ENCODE results near the gene EPAS1.
A peak's percentile ranks its signal among the peaks of the same experiment; 100 is the strongest.

Gene EPAS1

DNA sequence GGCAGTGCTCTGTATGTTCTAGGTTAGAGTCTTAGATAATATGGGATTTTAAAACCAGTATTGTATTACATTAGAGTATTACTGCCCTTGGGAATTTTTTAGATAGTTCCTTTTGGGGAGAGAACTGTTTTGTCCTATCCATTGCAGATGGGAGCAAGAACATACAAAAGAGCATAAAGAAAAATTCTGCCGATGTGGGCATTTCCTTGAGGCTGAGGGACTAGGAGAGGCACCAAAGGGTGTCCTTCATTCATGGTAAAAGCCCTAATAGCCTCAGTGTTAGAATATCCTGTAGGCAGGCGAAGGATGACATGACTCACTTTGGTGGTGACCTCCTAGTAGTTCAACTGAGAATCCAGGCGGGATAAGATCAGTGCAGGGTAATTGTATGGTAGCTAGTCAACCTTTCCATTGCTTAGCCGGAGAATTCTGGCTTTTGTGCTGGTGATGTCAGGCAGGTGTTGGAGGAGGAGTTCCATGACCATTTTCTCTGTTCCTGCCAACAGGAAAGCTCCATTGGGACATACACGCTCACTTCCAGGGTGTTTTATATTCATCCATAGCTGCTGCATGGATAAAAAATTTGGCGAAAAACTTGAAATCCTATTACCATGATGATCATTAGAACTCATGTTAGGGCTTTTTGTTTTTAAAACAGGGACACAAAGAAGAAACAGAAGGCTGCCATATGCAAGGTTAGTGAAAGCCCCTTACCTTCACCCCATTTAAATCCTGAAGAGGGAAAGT lies 28.1 kb downstream of the EPAS1 start:
- peak; percentile 54 for DNase-seq

DNA sequence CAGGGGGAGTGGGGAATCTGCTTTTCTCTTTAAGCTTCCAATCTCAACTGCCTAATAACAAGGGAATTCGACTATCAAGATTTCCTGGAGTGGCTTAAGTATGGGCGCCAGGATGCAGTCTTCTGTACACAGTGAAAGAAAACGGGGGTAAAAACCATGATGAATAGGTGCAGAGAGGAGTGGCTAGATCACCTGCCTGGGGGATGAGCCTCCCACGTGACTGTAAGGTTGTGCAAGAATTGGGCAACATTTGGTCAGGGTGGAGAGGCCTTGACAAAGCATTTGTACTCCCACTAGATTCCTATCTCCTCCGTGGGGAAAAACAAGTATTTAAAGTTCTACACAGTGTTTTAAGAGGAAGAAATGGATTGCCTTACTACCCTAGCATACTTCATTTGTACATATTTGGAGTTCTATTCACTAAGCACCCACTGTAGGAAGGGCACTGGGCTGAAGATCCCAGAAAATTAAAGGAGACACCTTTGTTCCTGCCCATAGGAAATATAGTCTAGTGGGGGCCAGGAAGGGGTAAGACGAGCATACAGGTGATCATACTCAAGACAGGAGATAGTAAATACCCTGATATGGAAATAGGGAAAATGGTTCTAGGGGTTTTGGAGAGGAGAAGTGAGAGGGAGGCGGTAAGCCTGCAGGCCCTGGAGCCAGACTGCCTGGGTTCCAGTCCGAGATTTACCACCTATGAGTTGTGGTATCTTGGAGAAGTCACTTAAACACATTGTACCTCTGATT lies 29.2 kb downstream of the EPAS1 start:
- DNase-seq = no peak

DNA sequence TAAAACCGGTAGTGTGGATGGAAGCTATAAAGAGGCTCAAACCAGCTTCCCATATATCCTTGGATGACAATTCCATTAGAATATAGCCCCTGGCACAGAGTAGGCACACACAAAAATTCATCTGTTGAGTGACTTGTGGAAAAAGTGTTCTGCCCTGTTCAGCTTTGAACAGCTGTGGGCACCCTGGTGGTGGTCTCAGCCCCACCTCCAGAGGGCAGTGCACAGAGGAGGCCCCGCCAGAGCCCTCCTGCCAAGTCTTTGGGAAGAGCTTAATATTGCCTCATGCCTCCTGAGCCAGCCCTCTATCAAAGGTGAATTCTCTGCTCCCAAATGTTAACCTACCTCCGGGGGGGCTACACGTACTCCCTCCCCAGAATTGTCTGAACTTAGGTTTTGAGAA lies 30.4 kb downstream of the EPAS1 start:
- no peak for DNase-seq

DNA sequence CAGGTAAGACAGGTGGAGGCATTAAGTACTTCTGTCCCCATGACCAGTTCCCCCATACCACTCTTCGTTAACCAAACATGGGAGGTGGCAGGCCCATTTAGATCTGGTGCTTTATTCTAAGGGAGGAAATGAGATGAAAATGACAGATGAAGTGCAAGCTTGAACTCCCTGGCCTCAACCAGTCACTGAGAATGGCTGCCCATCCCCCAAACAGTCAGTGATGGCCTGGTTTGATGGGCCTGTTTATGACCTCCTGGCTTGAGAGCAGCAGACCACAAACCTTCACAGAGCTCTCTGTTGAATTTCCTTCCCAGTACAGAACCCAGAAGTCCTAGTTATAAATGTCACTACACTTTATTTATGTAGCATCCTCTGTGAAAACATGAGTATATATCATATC lies 31.1 kb downstream of the EPAS1 start:
- DNase-seq = no peak

DNA sequence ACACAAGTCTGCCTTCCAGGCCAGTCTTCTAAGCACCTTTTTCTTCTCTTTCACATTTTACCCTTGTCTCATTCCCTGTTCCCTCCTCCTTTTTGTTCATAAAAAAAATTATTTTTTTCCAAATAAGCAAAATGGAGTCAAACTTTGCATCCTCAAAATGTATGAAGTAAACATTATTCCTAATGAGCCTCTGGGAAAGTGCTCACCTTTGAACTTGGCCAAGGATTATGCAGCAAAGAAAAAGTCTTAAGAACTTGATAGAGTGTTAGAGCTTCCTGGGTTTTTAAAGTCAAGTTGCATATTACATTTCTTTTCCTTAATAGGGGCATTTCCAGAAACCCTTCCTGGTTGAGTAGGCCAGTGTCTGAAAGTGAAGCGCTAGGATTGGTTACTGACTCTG lies 31.6 kb downstream of the EPAS1 start:
- no peak for DNase-seq

DNA sequence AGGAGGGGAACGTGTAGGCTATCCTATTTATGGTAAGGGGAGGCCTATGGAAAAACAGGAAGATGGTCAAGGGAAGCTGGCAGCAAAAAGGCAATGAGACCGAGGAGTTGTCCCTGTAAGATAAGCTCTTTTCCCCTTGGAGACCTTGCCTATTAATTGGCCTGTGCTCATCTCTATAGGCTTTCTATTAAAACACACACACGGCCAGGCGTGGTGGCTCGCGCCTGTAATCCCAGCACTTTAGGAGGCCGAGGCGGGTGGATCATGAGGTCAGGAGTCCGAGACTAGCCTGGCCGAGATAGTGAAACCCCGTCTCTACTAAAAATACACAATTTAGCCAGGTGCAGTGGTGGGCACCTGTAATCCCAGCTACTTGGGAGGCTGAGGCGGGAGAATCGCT lies 32.1 kb downstream of the EPAS1 start:
- DNase-seq = no peak

DNA sequence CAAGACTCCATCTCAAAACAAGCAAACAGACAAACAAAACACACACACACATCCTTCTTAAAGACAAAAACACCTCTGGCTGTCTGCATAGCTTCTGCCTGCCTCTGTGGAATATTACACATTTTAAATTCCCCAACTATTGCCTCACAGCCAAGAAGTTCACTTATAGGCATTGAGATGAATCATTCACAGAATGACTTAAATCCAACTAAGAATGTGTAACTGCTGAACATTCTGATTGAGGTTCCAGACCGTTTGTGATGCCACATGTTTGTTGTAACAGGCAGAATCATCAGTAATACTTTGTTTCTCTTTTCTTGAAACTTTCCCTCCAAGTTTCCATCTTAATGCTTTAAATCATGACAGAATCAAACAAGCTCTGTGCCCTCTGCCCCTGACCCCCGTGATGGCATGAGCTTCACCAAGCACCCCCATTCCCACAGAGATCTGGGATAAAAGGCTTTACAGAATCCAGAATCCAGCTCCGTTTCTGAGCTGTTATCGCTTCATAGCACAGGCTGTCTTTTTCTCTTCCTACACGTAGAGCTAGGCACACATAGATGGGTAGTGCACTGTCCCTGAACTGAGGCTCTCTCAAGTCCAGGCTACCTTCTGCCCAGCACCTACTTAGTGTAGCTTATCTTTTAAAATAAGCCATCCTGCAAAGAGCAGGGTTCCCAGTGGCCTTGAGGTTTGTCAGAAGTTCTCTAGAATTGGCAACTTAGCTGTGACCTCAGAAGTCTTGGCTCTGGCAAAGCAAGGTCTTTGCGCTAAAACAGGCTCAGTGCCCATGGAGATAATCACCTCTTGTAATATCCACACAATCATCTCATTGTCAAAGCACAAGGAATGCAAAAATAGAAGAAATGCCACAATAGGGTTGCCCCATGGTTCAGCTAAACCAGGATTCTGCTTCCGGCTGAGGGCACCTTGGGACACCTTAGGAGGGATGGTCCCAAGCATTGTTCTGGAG lies 32.9 kb downstream of the EPAS1 start:
- DNase-seq = peak; percentile 96

DNA sequence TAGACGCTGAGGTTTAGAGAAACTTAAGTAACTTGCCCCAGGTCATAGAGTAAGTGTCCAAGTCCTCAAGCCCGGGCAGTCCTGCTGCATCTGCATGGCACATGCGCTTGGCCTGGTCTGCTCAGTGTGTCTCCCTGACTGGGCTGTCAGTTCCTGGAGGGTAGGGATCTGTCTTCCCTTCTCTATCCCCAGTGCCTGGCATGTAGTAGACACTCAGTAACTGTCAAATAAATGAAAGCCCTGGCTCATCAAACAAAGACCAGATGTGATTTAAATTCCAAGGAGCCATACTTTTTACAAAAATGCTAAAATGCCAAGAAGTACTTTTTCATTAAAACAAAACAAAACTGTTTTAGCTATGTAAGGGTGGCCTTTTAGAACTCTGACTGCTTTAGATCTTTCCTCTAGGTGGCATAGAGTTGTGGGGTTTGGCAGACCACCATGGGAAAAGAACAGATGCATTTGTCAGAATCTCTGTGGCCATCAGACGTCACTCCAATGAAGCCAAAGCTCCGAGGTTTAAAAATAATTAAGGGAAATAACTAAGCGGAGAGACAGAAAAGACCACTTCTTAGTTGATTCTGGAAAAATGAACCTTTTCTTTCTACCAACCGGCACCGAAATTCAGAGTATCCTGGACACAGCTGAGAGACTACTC lies 34.0 kb downstream of the EPAS1 start:
- peak; percentile 39 for DNase-seq

DNA sequence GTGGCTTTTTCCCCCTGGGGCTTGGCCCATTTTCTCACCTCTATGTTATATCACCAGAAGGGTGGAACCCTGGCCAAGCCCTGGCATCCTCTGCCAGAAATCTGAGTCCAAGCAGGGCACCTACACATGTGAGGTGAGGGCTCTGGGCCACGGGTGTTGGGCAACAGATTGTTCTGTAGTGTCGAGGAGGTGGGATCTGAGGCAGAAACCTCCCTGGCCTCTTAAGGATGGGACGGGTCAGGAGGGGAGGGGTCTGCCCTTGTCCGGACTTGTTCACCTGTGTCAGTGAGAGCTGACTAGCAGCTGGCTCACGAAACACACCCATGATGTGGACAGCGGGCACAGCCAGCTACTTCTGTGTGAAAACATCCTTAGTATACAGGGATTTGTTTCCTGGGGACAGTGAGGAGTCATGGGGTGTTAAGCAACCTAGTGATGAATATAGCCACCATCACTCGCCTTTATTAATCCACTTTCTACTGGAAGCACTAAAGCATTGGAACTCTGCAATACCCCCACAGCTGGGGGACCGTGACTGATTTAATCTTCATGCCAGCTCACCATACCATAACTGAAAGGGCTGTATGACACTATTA lies 35.6 kb downstream of the EPAS1 start:
- no peak for DNase-seq

DNA sequence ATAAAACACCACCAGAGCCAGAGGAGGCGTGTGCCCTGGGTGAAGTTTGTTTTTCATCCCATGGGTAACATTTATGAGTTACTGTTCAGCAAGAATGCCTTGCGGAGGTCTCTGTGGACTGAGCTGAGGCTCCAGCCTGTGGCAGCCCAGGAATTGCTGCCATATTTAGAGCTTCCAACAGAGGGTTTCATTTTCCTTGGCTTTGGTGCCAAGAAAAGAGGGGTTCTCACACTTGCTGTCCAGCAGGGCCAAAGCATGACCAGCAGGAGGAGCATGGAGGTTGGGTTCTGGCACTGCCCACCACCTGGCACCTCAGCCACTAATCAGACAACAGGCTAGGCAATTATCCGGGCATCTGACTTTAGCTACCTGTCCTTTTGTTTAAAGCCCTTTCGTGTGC lies 36.7 kb downstream of the EPAS1 start:
- no peak for DNase-seq

DNA sequence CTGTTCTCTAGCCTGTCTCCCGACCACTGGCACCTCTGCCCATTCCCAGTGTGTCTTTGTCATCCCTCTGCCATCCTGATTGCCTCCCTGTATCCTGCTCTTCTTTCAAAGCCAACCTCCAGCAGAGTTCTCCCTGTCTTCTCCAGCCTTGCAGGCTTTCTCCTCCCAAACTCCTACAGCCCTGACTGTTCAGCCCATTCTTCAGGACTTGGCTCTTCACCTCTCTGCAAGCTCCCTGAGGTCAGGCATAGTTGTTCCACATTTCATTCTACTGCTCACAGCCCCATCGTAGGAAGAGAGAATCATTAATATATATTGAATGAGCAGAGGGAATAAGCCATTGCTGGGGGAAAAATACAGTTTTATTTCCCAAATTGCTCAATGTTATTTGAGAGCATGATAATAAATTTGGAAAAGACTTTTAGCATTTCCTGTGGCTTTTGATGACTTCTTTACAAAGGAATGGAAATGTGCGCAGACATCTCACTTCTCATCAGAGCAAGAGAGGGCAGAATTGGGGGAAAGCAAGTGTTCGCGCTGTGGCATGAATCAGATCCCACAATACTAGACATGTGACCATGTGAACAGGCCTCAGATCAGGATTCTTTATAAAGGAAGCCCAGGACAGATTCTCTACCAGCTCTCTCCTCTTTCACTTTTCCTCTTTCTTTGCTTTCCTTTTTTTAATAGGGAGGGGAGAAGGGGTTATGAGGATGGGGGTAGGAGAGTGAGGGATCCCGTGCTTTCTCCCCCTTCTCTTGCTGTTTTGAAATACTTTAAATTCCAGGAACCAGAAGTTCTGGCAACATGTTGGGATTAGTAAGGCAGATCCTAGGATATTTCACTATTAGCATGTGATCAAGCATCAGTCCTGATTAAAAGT lies 37.4 kb downstream of the EPAS1 start:
- DNase-seq = peak; percentile 99

DNA sequence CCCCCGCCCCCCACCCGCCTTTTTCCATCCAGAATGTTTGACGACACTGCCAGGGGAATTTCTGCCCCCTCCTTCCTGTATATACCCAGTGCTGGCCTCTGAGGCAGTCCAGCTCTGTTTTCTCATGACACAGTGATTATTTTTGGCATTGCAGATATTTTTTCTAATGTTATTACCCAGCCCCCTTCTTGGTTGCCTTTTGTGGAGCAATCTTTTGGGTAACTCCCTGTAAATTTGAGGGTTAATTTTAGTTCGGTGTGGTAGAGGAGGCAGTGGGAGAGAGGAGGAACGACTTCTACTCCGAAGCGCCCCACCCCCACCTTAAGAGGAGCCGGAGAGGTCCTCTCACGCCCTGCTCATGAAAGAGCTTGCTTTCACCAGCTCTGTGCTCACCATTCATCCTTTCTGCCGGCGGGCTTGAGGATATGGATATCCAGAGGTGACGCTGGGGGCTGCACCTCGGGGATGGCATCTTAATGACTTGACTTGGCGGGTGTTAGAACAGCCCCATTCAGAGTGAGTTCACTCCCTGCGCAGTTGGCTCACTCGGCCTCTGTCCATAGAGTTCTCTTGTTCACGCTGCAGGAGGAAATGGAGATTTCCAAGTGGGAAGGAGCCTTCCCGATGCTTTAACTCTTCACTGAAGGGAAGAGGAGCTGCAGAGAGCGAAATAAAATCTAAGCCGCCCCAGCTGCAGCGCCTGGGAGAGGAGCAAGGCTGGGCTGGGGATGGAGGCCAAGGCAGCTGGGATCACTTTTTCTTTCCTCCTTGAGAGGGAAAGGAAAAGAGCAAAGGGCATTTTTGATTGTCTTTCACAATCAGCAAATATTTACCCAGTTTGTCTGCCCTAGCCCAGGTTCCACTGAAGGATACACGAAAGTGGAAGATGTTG lies 38.4 kb downstream of the EPAS1 start:
- peak; percentile 91 for DNase-seq

DNA sequence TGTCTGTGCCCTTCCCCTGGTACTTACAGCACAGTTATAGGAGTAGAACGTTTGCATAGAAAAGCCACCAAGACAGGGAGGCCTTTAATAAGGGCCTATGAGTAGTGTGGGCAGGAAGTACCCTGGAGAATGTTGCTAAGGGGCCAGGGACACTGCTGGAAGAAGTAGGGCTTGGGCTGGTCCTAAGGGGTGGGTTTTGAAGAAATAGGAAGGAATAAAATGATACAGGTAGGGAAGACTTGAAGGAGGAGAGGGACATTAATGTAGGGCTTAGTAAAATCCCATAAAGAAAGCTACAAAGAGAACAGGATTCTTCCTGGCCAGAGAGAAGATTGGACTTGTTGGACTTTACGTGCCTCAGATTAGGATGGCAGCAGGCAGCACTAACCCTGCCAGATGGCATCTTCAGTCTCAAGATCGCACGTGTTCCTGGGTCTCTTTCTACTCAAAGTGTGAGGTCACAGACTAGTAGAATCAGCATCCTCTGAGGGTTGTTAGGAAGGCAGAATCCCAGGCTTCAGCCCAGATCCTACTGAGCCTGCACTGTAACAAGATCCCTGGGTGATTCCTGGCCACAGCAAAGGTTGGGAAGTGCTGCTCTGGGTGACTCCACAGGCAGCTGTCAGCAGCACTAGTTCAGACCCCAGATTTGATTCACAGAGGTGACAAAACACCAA lies 39.2 kb downstream of the EPAS1 start:
- DNase-seq = peak; percentile 62

DNA sequence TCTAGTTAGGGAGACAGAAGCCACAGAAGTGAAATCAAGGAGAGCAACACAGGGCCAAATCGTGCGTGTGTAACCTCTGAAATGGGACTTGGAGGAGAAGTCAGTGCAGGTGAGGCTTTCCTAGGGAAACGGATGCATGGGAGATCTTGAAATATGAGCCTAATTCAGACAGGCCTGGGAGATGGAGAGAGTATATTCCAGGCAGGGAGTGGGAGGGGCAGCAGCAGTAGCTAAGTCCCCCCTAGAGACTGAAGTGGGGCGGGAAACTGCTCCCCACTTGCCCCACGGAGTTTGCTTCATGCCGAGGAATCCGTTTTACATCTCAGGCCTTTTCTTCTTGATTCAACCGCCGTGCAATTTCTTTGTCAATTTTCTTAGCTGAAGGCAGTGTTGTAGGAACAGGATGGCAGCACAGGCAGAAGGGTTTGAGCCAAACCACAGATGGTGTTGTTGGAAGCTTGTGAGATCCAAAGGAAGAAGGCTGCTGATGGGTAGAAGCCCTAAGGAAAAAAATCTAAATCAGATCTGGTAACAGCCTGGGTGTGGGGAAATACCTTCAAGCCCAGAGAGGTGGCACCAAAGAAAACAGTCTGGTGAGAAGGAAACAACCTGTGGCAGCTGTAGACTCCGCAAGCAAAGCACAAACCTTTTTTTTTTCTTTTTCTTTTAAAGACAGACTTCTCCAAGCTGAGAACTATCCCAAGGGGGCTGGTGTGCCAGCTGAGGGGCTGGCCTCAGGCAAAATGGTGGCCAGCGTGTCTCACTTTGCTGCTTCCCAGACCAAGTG lies 40.2 kb downstream of the EPAS1 start:
- DNase-seq = no peak

DNA sequence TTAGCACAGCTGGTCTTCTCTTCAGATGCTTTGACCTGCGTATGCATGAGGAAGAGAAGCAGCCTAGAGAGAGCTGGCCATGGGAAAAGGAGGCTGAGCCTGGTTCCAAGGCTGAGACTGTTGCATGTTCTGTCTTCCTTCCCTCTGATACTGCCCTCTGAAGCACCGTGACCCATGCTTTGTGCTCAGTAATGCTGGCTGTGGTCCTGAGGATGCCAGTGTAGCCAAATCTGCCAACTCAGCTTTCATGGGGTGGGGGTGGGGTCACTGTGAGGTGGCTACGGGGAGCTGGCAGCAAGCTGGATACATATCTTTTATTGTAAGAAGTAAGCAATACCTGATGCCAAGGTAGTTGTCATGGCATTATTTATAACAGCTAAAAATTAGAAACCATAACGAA lies 41.5 kb downstream of the EPAS1 start:
- no peak for DNase-seq

DNA sequence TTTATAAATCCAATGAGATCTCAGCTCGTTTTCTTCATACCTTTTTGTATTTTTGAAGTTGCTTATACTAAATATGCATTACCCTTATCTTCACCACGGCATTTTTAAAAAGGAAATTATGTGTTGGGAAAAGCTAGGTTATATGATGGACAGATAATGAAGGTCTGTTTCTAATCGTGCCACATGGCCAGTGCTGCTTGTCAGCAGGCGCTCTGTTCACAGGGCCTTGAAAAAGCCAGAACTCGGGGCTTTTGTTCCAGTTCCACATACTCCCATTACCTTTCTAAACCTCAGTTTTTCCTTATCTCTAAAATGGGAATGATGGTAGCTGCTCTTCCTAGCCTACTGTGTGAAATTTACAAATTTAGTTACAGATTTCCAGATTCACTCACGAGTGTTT lies 42.0 kb downstream of the EPAS1 start:
- no peak for DNase-seq

DNA sequence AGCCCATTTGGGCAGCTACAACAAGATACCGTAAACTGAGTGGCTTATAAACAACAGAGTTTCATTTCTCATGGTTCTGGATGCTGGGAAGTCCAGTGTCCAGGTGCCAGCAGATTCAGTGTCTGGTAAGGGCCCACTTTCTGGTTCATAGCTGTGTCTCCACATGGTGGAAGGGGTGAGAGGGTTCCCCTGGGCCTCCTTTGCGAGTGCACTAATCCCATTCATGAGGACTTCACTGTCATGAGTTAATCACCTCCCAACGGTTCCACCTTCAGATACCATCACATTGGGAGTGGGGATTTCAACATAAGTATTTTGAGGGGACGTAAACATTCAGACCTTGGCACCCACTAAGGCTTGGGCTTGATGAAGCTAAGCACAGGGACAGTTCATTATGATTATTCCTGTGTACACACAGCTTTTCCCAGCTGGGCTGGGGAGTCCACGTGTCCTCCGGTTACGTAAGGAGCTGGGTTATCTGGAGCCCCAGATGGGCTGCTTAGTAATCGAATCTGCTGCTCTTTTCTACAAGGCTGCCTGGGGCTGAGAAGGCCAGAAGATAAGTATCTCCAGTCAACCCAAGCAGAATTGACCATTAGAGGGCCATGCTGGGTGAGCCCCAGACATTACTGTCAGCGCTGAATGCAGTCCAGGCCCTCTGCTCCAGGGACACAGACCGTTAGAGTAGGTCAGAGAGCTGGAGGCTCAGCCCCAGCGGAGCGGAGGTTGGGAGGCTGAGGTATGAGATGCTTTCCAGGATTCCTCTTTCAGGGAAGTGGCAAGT lies 42.7 kb downstream of the EPAS1 start:
- no peak for DNase-seq

Measured in fibroblast of skin of right quadriceps (primary cell).